ENCODE measurements around the gene NUTM2A.
"Not testable (repeated sequence)": the region's sequence is repeated elsewhere in the genome, so short reads cannot be mapped to it uniquely, and the experiment has no call there.

NUTM2A gene

GRCh38 chr10:87280749-87281392 lies 55.6 kb downstream of the NUTM2A start:
- DNase-seq = not testable (repeated sequence)
